Left ventricle myocardium inferior (tissue), 1 donor: ENCODE results near the gene HIBADH. TPM values are rescaled to one million over a fixed set of nuclear protein-coding genes. Genes with fewer than 3 reads are reported as not detected.

ENCODE experiments used
- DNase-seq: peaks from one replicate; pipeline ENCODE4 v3.0.0-alpha.2; 2020
- H3K27ac ChIP-seq: fragments of 200-600 bp; replicated peaks from 2 replicates; pipeline ENCODE4 v1.8.0; 2021
- H3K27me3 ChIP-seq: fragments of 200-600 bp; 2 replicates; pipeline ENCODE4 v1.8.0; 2021; ENCODE audit warnings: low read depth
- H3K36me3 ChIP-seq: fragments of 200-600 bp; 2 replicates; pipeline ENCODE4 v1.8.0; 2021
- H3K4me1 ChIP-seq: fragments of 200-600 bp; 2 replicates; pipeline ENCODE4 v1.8.0; 2021
- H3K4me3 ChIP-seq: fragments of 200-600 bp; 2 replicates; pipeline ENCODE4 v1.8.0; 2021; ENCODE audit warnings: mild to moderate bottlenecking, moderate library complexity
- H3K9me3 ChIP-seq: fragments of 200-600 bp; replicated peaks from 2 replicates; pipeline ENCODE4 v1.8.0; 2021
- intact Hi-C: fragments of 100-400 bp; cut with micrococcal nuclease; formaldehyde crosslinking; loops from one replicate; pipeline ENCODE4 v1.11.0; 2022
- total RNA-seq: library from RNA; stranded (reverse); fragmentation: NEBNext Ultra II Directional; extraction: Animal tissue kit (Norgen Biotek cat#: 25700); gene quantifications from one replicate; pipeline ENCODE4 v1.2.1, GENCODE V29; 2021
- TF ChIP-seq, protein P1 (sequence below): fragments of 200-600 bp; IDR thresholded peaks from 2 replicates; pipeline ENCODE4 v1.8.0; 2021; ENCODE audit warnings: antibody characterized with exemption, mild to moderate bottlenecking, borderline replicate concordance
- donor health status: DM: no; HTN: yes; CAD: no; lungs with severe emphysema.

HIBADH gene
- total RNA-seq, 1 donor from 2014 or later: 90.8 TPM

DNA sequence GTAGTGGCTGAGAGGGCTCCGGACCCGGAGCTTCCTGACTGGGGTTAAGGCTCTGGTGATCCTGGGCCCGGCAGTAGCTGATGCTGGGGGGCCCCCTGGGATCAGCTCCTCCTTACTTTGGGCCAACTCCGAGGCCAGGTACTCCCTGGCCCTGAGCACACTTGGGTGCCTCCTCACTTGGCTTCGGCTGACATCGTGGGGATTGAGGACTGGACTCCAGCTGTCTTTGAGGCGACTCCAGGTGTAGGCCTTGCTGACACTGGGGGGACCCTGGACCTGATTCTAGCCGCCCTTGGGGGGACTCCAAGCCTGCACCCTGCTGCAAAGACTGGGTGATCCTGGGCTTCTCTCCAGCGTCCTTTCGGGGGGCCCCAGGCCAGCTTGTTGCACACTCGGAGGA is 170.5 kb downstream of the HIBADH start:
- peaks cover 24% of the 10 kb centered on the region for H3K9me3 ChIP-seq
- H3K4me3 ChIP-seq: no peak overlapping the region
- no peak for DNase-seq
- no peaks in the 10 kb centered on the region for H3K27me3 ChIP-seq
- no peaks in the 10 kb centered on the region for H3K4me1 ChIP-seq
- H3K27ac ChIP-seq: no peak overlapping the region
- intact Hi-C loops: no loop called here
- TF ChIP-seq, protein P1, sequence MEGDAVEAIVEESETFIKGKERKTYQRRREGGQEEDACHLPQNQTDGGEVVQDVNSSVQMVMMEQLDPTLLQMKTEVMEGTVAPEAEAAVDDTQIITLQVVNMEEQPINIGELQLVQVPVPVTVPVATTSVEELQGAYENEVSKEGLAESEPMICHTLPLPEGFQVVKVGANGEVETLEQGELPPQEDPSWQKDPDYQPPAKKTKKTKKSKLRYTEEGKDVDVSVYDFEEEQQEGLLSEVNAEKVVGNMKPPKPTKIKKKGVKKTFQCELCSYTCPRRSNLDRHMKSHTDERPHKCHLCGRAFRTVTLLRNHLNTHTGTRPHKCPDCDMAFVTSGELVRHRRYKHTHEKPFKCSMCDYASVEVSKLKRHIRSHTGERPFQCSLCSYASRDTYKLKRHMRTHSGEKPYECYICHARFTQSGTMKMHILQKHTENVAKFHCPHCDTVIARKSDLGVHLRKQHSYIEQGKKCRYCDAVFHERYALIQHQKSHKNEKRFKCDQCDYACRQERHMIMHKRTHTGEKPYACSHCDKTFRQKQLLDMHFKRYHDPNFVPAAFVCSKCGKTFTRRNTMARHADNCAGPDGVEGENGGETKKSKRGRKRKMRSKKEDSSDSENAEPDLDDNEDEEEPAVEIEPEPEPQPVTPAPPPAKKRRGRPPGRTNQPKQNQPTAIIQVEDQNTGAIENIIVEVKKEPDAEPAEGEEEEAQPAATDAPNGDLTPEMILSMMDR: no peak
- no peaks in the 10 kb centered on the region for H3K36me3 ChIP-seq

DNA sequence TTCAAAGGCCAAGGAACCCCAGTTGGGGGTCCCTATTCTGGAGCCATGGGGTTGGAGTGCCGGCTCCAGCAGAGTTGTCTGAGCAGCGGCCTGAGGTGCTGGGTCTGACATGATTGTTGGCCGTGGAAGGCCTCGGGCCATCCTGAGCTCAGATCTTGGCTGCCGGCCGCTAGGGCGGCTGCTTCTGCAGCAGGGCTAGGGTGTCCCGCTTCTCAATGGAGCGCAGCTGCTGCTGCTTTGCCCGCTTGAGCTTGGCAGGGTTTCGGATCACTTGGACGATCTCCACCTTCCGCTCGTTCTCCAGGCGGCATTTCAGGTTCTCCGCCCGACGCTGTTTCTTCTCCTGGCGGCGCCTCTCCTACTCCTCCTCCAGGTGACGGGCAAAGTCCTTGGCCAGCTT is 171.1 kb downstream of the HIBADH start:
- intact Hi-C loops: no loop called here
- no peak for DNase-seq
- peaks cover 20% of the 10 kb centered on the region for H3K9me3 ChIP-seq
- TF ChIP-seq, protein P1: no peak
- H3K27ac ChIP-seq: no peak overlapping the region
- no peaks in the 10 kb centered on the region for H3K4me1 ChIP-seq
- H3K27me3 ChIP-seq: no peaks in the 10 kb centered on the region
- H3K4me3 ChIP-seq: no peak overlapping the region
- no peaks in the 10 kb centered on the region for H3K36me3 ChIP-seq

DNA sequence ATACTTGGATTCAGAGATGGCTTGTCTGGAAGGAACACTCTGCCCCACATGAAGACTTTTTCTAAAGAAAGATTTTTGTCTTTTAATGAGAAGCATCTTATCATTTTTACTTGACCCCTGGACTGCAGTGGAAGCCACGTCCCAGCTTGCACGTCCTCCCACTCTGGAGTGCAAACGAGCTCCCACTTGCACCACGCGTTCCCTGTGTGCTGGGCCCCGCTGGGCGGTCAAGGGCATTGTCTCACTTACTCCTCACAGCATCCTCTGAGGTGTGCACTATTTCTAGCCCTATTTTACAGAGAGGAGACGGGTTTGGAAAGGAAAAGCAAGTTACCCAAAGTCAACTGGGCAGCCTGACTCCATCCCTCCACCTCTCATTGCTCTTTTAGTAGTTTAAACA is 175.2 kb downstream of the HIBADH start:
- no peak overlapping the region for H3K4me3 ChIP-seq
- no peak overlapping the region for H3K27ac ChIP-seq
- no peaks in the 10 kb centered on the region for H3K36me3 ChIP-seq
- peaks cover 7% of the 10 kb centered on the region for H3K9me3 ChIP-seq
- no peaks in the 10 kb centered on the region for H3K4me1 ChIP-seq
- intact Hi-C loops: no loop called here
- DNase-seq: no peak
- H3K27me3 ChIP-seq: no peaks in the 10 kb centered on the region
- TF ChIP-seq, protein P1: no peak

DNA sequence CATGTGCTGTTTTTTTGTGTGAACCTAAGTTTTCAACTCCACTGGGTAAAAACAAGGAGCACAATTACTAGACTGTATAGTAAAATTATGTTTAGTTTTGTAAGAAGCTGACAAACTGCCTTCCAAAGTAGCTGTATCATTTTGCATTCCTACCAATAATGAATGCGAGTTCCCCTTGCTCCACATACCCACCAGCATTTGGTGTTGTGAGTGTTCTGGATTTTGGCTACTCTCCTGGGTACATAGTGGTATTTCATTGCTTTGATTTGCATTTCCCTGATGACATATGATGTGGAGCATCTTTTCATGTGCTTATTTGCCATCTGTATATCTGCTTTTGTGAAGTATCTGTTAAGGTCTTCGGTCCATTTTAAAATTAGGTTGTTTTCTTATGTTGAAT is 178.2 kb downstream of the HIBADH start:
- intact Hi-C loops: no loop called here
- Histone ChIP-seq H3K9me3 (no peaks in the 10 kb centered on the region), H3K27me3 (no peaks in the 10 kb centered on the region), H3K4me1 (no peaks in the 10 kb centered on the region), H3K4me3 (no peak overlapping the region), H3K27ac (no peak overlapping the region), H3K36me3 (no peaks in the 10 kb centered on the region)
- no peak for DNase-seq
- TF ChIP-seq, protein P1: no peak

DNA sequence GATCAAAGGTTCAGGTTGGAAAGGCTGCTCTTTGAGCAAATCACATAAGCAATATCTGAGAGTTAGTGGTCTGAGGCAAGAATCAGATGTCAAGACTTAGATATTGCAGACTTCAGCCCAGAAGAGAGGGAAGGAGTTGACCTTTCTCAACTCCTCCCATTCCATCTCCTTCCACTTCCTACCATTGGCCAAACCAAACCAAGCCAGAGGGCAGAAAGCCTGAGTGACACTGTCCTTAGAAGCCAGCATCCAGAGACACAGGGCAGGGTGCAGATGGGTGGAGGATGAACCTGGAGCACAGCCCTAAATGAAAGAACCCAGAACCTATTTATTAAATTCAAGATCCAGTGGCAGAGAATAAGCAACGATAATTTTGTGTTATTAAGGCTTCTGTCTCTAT is 180.5 kb downstream of the HIBADH start:
- Histone ChIP-seq H3K36me3 (no peaks in the 10 kb centered on the region), H3K4me3 (no peak overlapping the region), H3K27ac (no peak overlapping the region), H3K27me3 (no peaks in the 10 kb centered on the region), H3K9me3 (no peaks in the 10 kb centered on the region), H3K4me1 (no peaks in the 10 kb centered on the region)
- DNase-seq: no peak
- intact Hi-C loops: no loop called here
- TF ChIP-seq, protein P1: no peak

DNA sequence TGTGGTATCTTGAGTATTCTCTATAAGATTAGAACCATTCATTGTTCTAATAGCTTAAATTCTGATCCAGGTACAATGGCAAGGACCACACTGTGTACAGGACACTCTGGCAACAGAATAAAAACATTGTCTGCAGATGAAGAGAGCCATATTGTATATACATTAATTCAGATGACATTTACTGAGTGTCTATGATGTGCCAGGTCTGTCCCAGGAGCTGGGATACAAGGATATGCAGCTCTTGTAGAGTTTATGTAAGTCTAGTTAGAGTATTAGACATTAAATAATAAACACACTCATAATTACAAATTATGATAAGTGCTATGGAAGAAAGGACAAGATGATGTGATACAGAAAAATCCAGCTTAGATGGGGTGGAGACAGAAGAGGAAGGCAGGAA is 184.1 kb downstream of the HIBADH start:
- H3K4me3 ChIP-seq: no peak overlapping the region
- no peak for DNase-seq
- H3K9me3 ChIP-seq: no peaks in the 10 kb centered on the region
- no peaks in the 10 kb centered on the region for H3K36me3 ChIP-seq
- intact Hi-C loops: no loop called here
- no peak overlapping the region for H3K27ac ChIP-seq
- no peaks in the 10 kb centered on the region for H3K27me3 ChIP-seq
- TF ChIP-seq, protein P1: no peak
- H3K4me1 ChIP-seq: no peaks in the 10 kb centered on the region
